Activated CD4-positive, CD25-positive, alpha-beta regulatory T cell treated with anti-CD3 and anti-CD28 coated beads, Interleukin-2, amount 50 U/mL, for 72 hours (primary cell): ENCODE results near the gene TOB1.
A peak's percentile ranks its signal among the peaks of the same experiment; 100 is the strongest.

ENCODE experiments used
- DNase-seq: peaks from one replicate; pipeline ENCODE4 v3.0.0; 2021

Gene TOB1

GRCh38 chr17:50866261-50866949, at the start of gene TOB1:
Gene TOB1, minus strand, starts transcription at chr17:50866354. Its CDS starts 2,337 bp downstream, at chr17:50864017.
- peak; percentile 97 for DNase-seq

DNA sequence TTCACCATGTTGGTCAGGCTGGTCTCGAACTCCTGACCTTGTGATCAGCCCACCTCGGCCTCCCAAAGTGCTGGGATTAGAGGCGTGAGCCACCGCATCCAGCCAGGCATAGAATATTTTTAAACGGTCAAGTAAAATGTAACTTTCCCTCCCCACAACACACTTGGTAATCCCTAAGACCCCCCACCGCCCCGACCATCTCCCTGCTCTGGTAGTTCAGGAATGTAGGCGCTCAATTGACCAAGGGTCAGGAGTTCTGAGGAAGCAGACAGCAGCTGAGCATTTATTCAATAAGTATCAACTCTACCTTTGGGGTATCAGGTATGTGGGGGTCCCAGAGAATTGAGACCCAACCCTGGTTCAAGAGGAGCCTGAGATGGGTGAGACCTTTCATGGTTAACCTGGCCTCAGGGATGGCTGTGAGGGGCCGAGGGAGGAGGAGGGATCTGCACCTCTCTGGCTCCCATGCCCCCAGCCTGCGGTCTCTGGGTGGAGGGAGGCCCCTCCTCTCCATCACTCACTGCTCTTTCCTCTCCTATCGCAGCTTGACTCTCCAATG, 48.4 kb upstream of the TOB1 start:
- no peak for DNase-seq

- no peak for DNase-seq
Observed at GRCh38 chr17:50913120-50913519, 47.0 kb upstream of the TOB1 start.

DNA sequence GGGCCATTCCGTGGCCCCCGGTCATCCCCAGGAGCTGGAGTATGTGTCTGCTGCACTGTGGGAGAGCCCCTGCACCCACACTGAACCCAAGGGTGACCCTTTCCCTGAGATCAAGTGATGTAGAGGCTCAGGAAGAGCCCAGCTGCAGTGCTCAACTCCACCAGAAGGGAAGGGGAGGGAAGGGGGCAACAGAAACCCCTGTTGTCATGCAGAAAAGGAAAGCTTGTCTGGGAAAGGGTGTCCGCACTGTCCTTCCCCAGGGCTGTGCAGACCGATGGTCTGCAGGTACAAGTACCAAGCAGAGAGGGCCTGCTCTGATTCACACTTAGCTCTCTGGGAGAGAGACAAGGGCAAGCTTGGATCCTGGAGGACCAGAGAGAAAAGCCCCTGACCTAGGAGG, 45.7 kb upstream of the TOB1 start:
- no peak for DNase-seq

DNA sequence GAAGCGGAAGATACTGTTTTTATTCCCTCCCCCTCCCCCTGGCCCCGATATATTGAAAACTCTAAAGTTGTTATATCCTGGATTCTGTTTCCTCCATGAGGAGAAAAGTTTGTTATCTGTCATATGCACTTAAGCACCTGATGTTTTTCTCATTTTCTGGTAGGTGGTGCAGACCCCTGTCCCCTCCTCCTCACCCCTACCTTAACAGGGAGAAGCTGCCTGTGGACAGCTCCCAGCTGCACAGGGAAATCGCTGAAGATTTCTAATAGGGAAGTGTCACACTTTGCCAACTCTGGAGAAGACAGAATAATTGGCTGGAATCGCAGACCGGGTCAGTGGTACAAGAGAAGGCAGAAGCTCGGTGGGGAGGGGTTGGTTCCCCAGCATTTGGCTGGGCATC, 45.3 kb upstream of the TOB1 start:
- DNase-seq = no peak

DNA sequence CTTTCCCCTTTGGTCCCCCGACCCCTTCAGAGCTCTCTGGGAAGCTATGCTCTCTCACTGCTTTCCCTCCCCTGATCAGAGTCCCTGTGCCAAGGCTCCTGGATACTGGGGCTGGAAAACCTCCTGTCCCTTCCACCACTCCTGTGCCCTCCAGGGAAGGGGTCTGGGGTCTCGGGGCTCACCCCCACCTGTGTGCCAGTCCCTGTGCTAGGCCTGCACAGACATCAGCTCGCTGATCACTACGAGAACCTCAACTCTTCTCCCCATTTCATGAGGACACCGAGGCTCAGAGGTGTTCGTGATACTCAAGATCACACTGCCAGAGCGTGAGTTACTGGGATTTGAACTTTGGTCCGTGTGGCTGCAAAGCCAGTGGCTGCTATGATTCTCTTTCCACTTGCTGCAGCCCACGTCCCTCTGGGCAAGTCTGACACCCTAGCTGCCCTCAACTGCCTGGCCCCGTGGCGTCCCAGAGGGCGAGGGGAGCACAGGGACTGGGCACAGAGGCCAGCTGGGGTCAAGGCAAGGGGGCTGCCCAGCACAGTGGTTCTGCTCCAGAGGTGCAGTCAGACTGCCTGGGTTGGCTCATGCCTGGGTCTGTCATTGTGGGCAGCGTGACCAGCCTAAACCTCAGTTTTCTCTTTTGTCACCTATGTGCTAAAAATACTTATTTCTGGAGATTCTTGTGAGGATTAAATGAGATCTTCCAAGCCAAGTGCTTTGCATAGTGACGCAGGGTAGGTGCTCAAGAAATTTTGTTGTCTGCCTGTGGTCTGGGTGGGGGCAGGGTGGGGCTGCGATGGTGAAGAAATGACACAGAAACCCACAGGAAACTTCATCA, 43.8 kb upstream of the TOB1 start:
- DNase-seq = peak; percentile 50

DNA sequence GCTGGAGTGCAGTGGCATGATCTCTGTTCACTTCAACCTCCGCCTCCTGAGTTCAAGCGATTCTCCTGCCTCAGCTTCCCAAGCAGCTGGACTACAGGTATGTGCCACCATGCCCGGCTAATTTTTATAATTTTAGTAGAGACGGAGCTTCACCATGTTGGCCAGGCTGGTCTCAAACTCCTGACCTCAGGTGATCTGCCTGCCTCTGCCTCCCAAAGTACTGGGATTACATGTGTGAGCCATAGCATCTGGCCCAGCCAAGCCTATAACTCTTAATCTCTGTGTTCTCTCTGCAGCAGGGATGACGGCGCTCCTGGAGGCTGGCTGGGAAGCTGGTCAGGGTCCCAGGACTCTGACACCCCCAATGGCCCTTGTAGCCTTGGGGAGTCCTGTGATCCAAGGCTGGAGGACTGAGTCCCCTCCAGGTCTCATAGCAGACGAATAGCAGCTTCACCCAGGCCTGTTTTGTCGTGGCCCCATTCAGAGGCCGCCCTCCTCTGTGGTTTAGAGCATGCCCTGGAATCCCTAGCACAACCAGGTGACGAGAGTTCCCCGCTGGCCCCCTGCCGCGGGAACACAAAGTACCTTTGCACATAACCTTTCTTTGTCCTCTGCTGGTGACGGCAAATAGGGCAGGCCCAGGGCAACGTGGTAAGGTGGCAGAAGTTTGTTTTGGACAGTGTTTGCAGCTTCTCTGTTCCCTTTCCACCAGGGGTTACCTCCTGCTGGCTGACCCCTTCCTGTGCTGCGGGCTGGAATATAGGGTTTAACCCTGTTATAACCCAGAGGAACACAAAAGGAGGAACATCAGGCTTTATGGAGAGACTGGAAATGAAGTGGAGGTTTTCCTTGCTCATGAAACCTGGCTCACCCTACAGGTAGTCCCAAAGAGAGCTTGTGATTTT, 43.0 kb upstream of the TOB1 start:
- DNase-seq = no peak

DNA sequence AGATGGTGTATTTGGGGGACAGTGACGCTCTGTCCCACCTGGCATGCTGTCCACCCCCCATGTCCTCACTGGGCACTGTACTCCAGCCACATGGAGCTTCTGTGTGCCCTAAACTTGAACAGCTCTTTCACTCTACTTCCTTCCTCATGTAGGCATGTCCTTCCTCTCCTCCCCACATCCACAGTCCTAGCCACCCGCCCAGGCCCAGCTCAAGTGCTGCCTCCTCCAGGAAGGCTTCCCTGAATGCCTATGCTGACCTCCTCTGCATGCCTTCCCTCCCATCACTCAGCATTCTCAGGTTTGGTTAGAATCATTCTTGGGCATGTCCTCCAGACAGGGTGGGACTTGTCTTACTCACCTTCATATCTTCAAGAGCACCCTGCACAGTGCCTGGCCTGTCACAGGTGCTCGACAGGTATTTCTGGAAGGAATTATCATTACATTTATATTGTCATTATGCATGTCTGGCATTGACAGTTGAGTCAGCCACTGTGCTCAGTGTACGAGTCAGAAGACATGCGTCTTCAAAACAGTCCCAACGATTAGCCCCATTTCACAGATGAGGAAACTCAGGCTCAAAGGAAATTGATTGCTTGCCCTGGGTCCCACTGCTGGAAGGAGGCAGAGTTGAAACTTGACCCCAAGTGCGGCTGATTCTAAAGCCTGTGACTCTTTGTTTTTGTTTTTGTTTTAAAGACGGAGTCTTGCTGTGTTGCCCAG, 42.1 kb upstream of the TOB1 start:
- DNase-seq = no peak

- no peak for DNase-seq
Observed at GRCh38 chr17:50906443-50906842, 40.3 kb upstream of the TOB1 start.

GRCh38 chr17:50905460-50905803, 39.3 kb upstream of the TOB1 start:
- no peak for DNase-seq

DNA sequence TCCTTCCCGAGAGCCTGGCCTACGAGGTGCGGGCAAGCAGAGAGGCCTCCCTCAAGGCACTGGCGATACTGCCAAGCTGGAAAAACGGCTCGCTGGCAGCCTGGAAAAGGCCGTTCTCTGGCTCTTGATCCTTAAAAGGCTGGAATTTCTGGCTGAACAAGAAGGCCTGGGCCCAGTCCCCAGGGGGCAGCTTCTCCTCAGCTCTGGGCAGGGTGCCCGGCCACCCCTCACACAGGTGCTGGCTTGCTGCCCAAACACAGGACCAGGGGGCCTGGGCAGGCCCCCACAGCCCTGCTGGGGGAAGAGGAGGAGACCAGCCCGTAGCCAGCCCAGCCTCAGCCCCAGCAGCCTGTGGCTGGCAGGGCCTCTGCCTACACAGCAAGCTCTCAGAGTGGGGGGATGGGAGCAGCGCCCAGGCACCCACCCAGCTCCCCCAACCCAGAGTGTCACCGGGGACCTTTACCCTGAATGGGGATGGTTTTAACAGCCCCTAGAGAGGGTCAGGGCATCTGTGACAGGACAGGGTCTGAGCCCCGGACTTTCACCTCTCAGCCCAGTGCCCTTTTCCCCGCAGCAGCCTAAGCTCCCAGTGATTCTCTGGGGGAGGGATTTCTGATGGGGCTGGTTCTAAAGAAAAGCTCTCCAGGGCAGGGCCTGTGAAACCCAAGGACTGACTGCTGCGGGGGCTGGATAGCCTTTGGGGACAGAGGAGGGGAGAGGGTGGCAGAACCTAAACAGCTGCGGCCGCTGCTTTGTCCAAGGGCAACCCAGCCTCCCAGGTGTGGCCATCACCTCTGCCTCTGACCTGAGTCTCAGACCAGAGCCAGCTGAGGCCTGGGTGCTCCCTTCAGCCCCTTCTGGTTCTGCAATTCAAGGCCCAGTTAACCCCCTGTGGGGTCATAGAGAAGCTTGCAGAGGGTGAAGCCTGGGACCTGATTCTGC, 38.6 kb upstream of the TOB1 start:
- DNase-seq = no peak

GRCh38 chr17:50903604-50904517, 37.7 kb upstream of the TOB1 start:
- DNase-seq = no peak

DNA sequence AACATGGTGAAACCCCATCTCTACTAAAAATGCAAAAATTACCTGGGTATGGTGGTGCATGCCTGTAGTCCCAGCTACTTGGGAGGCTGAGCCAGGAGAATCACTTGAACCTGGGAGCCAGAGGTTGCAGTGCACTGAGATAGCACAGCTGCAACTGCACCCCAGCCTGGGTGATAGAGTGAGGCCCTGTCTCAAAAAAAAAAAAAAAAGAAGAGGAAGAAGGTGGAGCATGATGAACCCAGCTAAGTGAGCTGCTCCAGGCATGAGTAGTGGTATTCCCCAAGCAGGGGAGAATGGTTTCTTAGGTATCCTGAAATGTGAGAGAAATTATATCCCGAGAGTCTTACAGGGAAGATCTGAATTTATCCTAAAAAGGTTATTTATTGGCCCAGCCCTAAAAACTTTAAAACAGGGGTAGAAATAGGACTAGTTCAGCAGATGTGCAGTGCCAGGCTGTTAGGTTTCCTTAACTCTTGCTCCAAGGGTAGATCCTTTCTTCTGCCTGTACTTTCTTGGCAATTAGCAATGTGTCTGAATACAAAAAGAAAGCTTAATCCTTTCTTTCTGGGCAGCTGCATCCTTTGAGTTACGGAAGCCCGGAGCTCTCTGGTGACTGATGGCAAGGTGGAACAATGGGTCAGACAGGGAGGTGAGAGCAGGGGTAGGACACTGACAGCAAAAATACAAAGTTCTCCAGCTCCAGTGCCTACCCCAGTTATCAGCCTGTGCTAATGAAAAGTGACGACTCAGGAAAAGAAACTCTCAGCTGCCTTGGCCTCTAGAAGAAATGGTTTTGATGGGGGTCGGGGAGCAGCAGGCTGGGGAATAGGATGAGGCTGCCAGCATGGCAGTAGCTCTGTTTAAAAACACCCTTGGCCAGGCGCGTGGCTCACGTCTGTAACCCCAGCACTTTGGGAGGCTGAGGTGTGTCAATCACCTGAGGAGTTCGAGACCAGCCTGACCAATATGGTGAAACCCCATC, 36.5 kb upstream of the TOB1 start:
- DNase-seq = no peak

DNA sequence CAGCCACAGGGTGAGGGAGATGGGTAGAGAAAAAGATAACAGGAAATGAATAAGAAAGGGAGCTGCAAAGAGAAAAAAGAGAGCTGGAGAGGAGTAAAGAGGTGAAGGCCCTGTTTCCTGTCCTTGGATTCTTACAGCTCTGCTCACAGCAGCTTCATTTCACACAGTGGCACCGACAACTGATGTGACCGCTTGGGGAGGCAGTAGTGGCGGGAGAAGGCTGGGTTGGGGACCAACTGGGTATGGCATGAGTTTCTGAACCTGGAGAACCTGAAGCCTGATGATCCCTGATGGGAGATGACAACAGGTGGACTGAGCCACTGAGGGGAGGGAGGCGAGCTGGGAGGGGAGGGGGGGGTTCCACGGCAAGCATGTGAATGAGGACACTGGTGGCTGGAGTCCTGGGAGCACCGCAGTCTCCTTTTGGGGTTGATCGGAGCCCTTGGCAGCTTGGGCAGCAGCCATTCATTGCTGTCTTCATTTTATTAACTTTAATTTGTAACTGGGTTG, 34.3 kb upstream of the TOB1 start:
- DNase-seq = no peak

- no peak for DNase-seq
Observed at GRCh38 chr17:50899559-50900319, 33.6 kb upstream of the TOB1 start.

DNA sequence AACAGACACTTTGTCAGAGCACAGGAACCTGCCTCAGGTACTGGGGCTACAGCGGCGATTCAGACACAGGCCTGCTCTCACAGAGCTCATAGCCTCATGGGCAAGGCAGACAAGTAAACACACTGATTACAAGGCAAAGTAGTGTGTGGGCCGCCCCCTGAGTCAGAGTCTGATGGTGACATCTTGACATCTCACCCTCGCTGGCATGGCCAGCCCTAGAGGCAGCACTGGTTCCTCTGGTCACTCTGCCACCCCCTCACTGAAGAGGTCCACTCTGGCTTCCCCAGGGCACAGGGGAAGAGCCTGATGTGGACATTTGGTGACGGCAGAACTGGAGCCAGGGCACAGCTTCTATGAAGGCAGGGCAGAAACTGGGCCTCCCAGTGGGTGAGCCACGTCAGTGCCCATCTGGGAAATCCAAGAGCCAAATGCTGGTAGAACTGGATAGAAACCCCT, 32.9 kb upstream of the TOB1 start:
- DNase-seq = no peak

DNA sequence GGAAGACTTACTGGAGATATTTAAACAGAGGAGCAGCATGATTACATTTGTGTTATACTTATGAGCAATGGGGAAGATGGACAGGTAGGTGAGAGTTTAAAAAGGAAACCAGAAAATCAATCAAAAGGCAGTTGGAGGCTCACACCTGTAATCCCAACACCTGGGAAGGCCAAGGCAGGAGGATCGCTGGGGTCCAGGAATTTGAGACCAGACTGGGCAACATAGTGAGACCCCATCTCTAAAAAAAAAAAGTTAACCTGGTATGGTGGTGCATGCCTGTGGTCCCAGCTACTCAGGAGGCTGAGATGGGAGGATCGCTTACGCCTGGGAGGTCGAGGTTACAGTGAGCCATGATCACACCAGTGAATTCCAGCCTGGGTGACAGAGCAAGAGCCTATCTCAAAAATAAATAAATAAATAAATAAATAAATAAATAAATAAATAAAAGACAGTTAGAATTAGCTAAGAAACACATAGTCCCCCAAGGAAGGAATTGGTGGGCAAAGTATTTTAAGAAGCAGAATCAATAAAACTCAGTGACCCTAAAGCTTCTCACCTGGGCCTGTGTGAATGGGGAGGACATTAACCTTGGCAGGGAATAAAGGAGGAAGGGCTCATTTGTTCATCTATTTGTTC, 32.3 kb upstream of the TOB1 start:
- no peak for DNase-seq
